ENCODE data around the gene IRX1. TPM values are rescaled to one million over a fixed set of nuclear protein-coding genes. Genes with fewer than 3 reads are reported as not detected.

The IRX1 gene
- total RNA-seq = 0.47 and 8.9 TPM in 2 replicates

DNA sequence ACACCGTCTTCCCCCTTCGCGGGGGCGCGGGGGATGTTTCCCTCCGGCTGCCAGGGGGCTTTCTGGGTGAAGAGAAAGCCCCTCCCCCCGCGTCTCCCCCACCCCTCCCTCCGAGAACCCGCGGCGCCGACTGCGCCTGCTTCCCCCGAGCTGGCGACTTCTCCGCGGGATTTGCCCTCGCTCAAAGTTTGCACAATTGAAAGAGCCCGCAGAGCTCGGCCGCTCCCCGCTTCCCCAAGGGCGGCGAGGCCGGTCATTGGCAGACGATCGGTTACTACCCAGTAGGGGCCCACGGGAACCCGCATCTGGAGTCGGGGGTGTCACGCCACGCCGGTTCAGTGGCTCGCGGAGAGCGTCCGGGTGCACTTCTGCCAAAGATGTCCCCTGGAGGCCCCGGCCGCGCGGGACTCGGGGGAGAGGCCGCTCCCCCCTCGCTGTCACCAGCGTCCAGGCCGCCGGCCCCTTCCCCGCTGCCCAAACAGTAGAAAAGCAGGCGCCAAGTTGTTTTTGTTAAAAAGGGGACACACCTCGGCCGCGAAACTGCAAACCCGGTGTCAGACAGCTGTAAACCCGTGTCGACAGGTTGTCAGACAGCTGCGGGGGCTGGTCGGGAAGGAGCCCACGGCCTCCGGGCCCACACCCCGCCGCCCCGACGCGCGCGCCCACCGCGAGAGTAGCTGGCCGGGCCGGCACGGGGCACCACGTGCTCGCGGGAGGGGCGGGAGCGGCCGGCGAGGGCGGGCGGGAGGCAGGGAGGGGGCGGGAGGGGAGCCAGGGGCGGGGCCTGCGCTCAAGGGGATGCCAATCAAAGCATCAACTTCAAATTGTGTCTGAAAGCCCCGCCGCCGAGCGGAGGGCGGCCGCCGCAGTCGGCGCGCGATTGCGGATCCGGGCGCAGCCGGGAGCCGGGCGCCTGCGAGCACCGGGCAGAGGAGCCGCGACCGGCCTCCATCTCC is at the start of gene IRX1:
Gene IRX1 (plus strand): TSS at position 827 of the 956 bp plus-strand sequence. CDS start 274 bp downstream, outside the sequence.

